NB4 (cell line): ENCODE data around the gene HUWE1.

ENCODE experiments used
- POLR2A ChIP-seq: IDR thresholded peaks from 2 replicates; pipeline ENCODE4 v1.6.1; 2011; ENCODE audit warnings: mild to moderate bottlenecking; ENCODE audit not compliant: insufficient read length; ENCODE audit errors: extremely low read depth
- TF ChIP-seq, protein P1 (sequence below): IDR thresholded peaks from one replicate; pipeline ENCODE4 v1.5.1; 2012; ENCODE audit warnings: low read depth, low read length

- TF ChIP-seq, protein P1, sequence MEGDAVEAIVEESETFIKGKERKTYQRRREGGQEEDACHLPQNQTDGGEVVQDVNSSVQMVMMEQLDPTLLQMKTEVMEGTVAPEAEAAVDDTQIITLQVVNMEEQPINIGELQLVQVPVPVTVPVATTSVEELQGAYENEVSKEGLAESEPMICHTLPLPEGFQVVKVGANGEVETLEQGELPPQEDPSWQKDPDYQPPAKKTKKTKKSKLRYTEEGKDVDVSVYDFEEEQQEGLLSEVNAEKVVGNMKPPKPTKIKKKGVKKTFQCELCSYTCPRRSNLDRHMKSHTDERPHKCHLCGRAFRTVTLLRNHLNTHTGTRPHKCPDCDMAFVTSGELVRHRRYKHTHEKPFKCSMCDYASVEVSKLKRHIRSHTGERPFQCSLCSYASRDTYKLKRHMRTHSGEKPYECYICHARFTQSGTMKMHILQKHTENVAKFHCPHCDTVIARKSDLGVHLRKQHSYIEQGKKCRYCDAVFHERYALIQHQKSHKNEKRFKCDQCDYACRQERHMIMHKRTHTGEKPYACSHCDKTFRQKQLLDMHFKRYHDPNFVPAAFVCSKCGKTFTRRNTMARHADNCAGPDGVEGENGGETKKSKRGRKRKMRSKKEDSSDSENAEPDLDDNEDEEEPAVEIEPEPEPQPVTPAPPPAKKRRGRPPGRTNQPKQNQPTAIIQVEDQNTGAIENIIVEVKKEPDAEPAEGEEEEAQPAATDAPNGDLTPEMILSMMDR = no peak
- no peak for TF ChIP-seq POLR2A
Measured at GRCh38 chrX:53483838-53484405, 202.6 kb downstream of the HUWE1 start.
